HUES48 (cell line): ENCODE data around the gene PDPK1.
"Not testable (repeated sequence)": the region's sequence is repeated elsewhere in the genome, so short reads cannot be mapped to it uniquely, and the experiment has no call there.

ENCODE experiments used
- H3K27ac ChIP-seq: one replicate; pipeline ENCODE4 v1.7.0; 2013; ENCODE audit warnings: low read depth, low read length, inconsistent platforms
- H3K27me3 ChIP-seq: 2 replicates; pipeline ENCODE4 v1.6.1; 2013; ENCODE audit warnings: mild to moderate bottlenecking, low read length; ENCODE audit not compliant: control insufficient read depth, insufficient read depth
- H3K36me3 ChIP-seq: 2 replicates; pipeline ENCODE4 v1.6.1; 2013; ENCODE audit warnings: low read length; ENCODE audit not compliant: control insufficient read depth, insufficient read depth
- H3K4me1 ChIP-seq: 2 replicates; pipeline ENCODE4 v1.6.1; 2013; ENCODE audit warnings: mild to moderate bottlenecking, low read length; ENCODE audit not compliant: control insufficient read depth, insufficient read depth
- H3K4me3 ChIP-seq: 2 replicates; pipeline ENCODE4 v1.5.1; 2013; ENCODE audit warnings: mild to moderate bottlenecking, low read depth, low read length
- H3K9ac ChIP-seq: 2 replicates; pipeline ENCODE4 v1.6.1; 2013; ENCODE audit warnings: mild to moderate bottlenecking, low read depth, low read length, moderate library complexity
- H3K9me3 ChIP-seq: 2 replicates; pipeline ENCODE4 v1.6.1; 2013; ENCODE audit warnings: low read length; ENCODE audit not compliant: control insufficient read depth, insufficient read depth

Gene PDPK1

DNA sequence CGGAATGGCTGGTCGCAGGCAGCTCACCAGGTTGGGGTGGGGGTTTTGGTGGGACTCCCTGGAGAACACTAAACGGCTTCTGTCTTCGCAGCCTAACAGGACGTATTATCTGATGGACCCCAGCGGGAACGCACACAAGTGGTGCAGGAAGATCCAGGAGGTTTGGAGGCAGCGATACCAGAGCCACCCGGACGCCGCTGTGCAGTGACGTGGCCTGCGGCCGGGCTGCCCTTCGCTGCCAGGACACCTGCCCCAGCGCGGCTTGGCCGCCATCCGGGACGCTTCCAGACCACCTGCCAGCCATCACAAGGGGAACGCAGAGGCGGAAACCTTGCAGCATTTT lies 59.7 kb downstream of the PDPK1 start:
- H3K4me1 ChIP-seq: no peaks in the 10 kb centered on the region
- H3K27ac ChIP-seq: no peak overlapping the region
- H3K4me3 ChIP-seq: no peak overlapping the region
- H3K27me3 ChIP-seq: no peaks in the 10 kb centered on the region
- no peak overlapping the region for H3K9ac ChIP-seq
- H3K36me3 ChIP-seq: peaks cover 33% of the 10 kb centered on the region
- no peaks in the 10 kb centered on the region for H3K9me3 ChIP-seq

DNA sequence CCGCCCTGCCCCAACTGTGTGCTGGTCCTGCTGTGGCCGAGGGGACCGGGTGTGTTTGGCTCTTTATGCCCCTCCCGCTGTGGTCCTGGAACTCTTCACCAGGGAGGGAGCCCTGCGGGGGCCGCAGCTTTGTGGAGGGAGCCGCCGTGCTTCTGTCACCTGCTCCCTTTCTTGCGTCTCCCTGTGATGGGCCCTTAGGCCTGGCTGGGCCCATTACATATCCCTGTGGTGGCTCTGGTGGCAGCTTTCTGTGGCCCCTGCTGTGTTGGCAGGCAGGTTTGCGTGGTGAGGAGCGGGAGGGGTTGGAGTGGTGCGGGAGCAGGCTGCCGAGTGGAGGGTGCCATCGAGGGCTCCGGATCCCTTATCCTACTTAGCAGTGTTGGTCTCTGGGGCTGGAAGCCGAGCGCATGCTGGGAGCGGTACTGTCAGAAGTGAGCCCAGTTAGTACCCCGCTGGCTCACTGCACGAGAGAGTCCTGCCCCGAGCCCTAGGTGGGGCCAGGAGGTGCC lies 60.4 kb downstream of the PDPK1 start:
- Histone ChIP-seq H3K9ac (no peak overlapping the region), H3K36me3 (peaks cover 33% of the 10 kb centered on the region), H3K27me3 (no peaks in the 10 kb centered on the region)

DNA sequence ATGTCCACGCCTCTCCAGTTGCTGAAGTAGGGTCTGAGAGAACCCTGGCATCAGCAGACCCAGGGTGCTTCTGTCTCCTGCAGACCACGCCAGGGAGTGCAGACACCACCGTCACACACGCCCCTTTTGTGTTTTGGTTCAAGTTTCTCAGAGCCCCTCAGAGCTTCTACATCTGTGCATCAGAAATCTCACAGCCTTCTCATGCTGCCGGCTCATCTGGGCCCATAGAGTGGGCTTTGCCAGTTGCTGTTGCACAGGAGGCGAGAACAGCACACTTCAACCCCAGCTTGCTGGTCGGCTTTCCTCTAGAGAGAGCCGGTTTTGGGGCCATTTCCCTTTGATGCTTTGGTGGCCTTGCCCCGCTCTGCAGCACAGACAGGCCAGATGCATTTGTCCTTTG lies 60.9 kb downstream of the PDPK1 start:
- Histone ChIP-seq H3K4me3 (no peak overlapping the region), H3K9ac (no peak overlapping the region), H3K27me3 (no peaks in the 10 kb centered on the region), H3K9me3 (no peaks in the 10 kb centered on the region), H3K36me3 (peaks cover 33% of the 10 kb centered on the region), H3K4me1 (no peaks in the 10 kb centered on the region), H3K27ac (no peak overlapping the region)

More for the DNA sequence above, 60.4 kb downstream of the PDPK1 start:
- Histone ChIP-seq H3K4me3 (no peak overlapping the region), H3K27ac (no peak overlapping the region), H3K9me3 (no peaks in the 10 kb centered on the region), H3K4me1 (no peaks in the 10 kb centered on the region)

DNA sequence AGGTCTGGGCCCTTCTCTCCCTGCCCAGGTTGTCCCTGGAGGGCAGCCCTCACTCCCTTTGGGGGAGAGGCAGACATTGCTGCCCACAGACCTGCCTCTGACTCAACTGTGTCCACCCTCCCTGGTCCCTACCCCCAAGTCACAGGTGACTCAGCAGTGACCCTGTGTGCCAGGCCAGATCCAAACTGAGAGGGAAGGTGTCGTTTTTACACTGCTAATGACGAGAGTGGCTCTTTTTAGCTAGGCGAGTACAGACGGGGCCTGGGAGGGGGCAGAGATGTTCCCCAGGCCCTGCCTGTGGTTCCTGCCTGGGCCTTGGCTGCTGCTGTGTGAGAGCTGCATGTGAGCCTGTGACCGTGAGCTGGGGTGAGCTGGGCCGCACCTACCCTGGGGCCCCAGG lies 61.3 kb downstream of the PDPK1 start:
- not testable (repeated sequence) for H3K4me1 ChIP-seq, H3K9me3 ChIP-seq, H3K27ac ChIP-seq, H3K27me3 ChIP-seq, H3K4me3 ChIP-seq, H3K9ac ChIP-seq
- H3K36me3 ChIP-seq: peaks cover 33% of the 10 kb centered on the region

DNA sequence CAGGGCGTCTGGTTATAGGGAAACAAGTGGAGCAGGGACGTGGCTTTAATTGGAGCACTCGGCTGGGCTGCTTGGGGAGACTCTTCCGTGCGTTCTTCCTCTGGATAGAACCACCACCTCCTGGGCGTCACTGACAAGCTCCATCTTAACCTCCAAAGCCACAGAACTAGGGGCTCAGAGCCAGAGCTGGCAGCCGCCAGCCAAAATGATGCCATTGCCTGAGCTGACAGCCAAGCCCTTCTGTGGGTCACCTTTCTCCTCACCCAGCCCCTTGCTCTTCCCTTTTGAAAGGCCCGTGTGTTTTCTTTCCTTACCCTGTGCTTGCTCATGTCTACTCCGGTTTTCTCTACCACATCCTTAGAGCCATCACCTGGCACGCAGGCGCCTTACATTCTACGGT lies 62.0 kb downstream of the PDPK1 start:
- not testable (repeated sequence) for H3K27ac ChIP-seq, H3K4me3 ChIP-seq, H3K4me1 ChIP-seq, H3K9ac ChIP-seq, H3K9me3 ChIP-seq, H3K27me3 ChIP-seq
- peaks cover 33% of the 10 kb centered on the region for H3K36me3 ChIP-seq

DNA sequence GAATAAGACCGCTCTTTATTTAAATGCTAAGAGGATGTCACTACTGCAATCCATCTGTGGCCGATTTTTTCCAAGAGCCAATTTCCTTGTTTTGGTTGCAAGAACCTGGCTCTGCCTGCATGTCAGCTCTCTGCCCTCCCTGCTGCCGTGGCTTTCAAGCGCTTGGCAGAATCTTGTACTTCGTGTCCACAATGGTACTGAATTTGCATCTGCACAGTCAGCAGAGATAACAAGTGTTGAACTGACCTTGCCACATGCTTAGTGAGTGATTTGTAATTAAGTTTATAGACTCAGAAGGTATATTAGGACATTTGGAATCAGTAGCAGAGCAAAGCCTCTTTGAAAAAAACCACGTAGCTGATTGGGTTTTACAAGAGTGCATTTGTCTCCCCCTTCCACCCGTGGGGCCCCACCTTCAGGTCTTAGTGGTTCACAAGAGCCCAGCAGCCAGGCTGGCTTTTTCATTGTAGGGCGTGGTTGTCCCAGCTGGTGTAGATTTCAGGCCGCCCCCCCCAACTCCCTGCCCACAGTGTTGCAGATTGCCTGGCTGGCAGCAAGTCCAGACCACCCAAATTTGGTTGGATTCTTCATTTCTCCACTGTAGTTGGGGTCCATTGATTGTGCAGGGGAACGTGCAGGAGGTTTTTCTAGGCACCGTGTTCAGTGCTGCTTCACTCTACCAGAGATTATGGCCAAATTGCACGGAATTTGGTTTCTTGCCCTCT lies 63.6 kb downstream of the PDPK1 start:
- H3K36me3 ChIP-seq: peaks cover 23% of the 10 kb centered on the region
- H3K27ac ChIP-seq, H3K4me3 ChIP-seq, H3K9me3 ChIP-seq, H3K9ac ChIP-seq, H3K27me3 ChIP-seq, H3K4me1 ChIP-seq: not testable (repeated sequence)

DNA sequence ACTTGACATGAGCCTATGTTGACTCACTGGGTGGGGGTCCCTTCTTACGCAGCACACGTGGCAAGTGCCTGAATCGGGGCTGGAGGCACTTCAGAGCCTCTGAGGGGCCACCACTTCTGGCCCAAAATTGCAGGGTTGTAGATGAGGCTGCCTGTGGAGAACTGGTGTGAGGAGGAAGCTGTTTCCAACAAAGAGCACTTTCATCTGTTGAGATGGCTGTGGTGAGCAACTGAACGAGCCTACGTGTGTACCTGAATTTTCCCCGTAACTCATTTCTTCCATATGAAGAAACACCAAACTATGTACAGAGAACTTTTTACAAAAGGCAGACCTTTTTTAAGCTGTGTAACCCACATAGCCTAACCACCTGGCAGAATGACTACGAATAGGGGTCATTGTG lies 64.4 kb downstream of the PDPK1 start:
- not testable (repeated sequence) for H3K4me1 ChIP-seq, H3K9me3 ChIP-seq, H3K27ac ChIP-seq, H3K27me3 ChIP-seq, H3K9ac ChIP-seq, H3K4me3 ChIP-seq
- H3K36me3 ChIP-seq: peaks cover 16% of the 10 kb centered on the region

DNA sequence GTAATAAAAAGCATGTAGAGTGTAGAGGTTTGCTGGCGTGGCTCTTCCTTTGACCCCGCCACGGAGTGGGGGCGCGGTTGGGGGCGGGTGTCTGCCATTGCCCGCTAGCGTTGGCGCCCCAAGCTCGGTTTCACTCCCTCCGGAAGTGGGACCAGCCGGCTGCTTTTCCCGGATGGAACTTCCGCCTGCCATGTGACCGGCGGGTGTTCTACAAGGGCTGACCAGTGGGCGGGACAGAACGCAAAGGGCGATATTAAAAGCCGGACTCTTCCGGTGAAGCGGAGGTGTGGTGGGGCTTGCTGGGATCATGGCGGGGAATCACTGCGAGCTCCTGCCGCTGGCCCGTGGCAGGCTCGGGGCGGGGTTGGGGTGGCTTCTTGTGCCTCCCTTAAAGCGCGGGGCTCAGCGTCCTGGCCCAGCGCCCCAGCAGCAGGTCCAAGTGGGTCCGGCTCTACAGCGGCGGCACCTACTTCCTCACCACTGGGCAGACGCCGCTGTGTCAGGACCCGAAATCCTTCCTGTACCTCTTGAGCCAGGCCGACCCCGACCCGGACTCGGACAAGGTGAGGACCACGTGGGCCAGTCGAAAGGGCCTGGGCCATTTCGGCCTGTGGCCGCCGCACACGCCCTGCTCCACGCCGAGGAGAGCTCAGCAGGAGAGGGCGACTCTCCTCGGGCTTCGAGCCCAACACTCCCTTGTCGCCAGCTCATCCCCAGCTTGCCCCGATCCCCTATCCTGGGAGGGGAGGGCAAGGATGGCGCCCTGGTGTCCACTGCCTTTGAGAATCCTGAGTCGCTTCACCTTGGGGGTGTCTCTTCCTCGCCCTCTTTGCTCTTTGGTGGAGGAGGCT lies 65.6 kb downstream of the PDPK1 start:
- Histone ChIP-seq H3K27me3 (no peaks in the 10 kb centered on the region), H3K9me3 (no peaks in the 10 kb centered on the region), H3K4me3 (peak overlapping the region; percentile 83), H3K9ac (peak overlapping the region; percentile 91), H3K36me3 (peaks cover 4% of the 10 kb centered on the region; the same call in 1 of the 2 replicates), H3K4me1 (no peaks in the 10 kb centered on the region), H3K27ac (peak overlapping the region; percentile 82)

DNA sequence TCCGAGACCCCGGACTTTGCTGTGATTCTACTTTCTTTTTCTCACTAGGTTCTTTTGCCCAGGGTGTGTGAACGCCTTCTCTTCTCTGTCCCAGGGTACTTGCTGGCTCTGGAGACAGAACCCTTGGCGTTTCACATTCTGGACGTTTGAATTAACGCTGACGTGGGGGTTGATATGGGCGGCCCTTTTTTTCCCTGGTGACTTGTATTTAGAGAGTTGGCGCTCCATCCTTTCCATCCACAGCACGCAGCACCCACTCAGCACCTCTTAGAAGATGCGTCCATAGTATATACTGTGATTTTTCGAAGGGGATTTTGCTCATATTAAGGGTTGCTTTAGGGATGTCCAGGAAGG lies 66.2 kb downstream of the PDPK1 start:
- not testable (repeated sequence) for H3K4me1 ChIP-seq, H3K9me3 ChIP-seq, H3K36me3 ChIP-seq, H3K27me3 ChIP-seq
- H3K9ac ChIP-seq: peak overlapping the region; percentile 91
- H3K27ac ChIP-seq: peak overlapping the region; percentile 82
- H3K4me3 ChIP-seq: peak overlapping the region; percentile 83

DNA sequence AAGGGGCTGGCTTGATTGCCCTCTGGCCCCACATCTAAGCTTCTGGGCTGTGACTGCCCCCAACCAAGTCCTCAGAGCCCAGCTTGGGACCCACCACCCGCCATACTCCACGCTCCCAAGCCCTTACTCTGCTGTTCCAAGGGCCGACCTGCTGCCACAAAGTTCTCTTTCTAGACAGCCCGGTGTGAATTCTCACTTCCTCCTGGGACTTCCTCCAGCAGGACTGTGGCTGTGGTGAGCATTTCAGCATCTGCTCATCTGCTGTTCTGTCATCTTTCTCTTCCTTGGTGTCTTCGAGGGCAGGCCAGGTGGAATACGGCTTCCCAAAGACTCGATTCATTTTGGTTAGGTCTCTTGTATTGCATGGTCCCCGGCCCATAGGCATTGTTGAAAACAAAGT lies 69.0 kb downstream of the PDPK1 start:
- H3K9me3 ChIP-seq, H3K27ac ChIP-seq, H3K9ac ChIP-seq, H3K4me3 ChIP-seq, H3K4me1 ChIP-seq, H3K27me3 ChIP-seq: not testable (repeated sequence)
- H3K36me3 ChIP-seq: peaks cover 17% of the 10 kb centered on the region

DNA sequence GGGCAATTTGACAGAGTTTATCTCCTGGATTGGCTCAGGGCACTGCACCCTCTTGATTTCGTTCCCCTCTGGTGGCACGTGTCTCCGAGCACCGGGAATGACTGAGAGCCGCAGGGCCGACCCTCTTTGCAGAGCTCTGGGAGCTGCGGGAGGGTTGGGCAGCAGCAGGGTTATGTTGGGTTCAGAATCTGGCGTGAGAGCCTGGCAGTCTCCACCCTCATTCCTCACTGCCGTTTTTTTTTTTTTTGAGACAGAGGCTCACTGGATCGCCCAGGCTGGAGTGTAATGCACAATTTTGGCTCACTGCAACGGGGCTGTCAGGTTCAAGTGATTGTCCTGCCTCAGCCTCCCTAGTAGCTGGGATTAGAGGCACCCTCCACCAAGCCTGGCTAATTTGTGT lies 71.5 kb downstream of the PDPK1 start:
- not testable (repeated sequence) for H3K27ac ChIP-seq, H3K9ac ChIP-seq, H3K9me3 ChIP-seq, H3K27me3 ChIP-seq, H3K4me3 ChIP-seq, H3K4me1 ChIP-seq
- H3K36me3 ChIP-seq: peaks cover 17% of the 10 kb centered on the region
